VCaP (cell line): ENCODE data around the gene DRAP1.

ENCODE experiments used
- H3K27ac ChIP-seq: fragments of 450-650 bp; 2 replicates; pipeline ENCODE4 v1.5.1; 2017
- CTCF ChIP-seq: fragments of 450-650 bp; conservative IDR thresholded peaks from 2 replicates; pipeline ENCODE4 v1.5.1; 2017; ENCODE audit warnings: mild to moderate bottlenecking, moderate library complexity

DRAP1 gene

GRCh38 chr11:65931773-65932557 is 12.7 kb downstream of the DRAP1 start:
- TF ChIP-seq CTCF, result no peak
- no peak overlapping the region for H3K27ac ChIP-seq

- peak; percentile 26 for TF ChIP-seq CTCF
- H3K27ac ChIP-seq, result no peak overlapping the region
These were observed 13.3 kb downstream of the DRAP1 start for GRCh38 chr11:65932558-65932919.

GRCh38 chr11:65934014-65934413 is 14.8 kb downstream of the DRAP1 start:
- no peak overlapping the region for H3K27ac ChIP-seq
- no peak for TF ChIP-seq CTCF

GRCh38 chr11:65937766-65938165 is 18.5 kb downstream of the DRAP1 start:
- no peak for TF ChIP-seq CTCF
- H3K27ac ChIP-seq, result no peak overlapping the region

- no peak overlapping the region for H3K27ac ChIP-seq
- no peak for TF ChIP-seq CTCF
These were observed 22.6 kb downstream of the DRAP1 start for GRCh38 chr11:65941720-65942310.

GRCh38 chr11:65942531-65942930 is 23.3 kb downstream of the DRAP1 start:
- H3K27ac ChIP-seq, result no peak overlapping the region
- no peak for TF ChIP-seq CTCF

- no peak overlapping the region for H3K27ac ChIP-seq
- TF ChIP-seq CTCF, result no peak
These were observed 25.0 kb downstream of the DRAP1 start for GRCh38 chr11:65944191-65944590.
